Neuron (in vitro differentiated cells): ENCODE measurements around the gene POLR2J3.
"Not testable (repeated sequence)": the region's sequence is repeated elsewhere in the genome, so short reads cannot be mapped to it uniquely, and the experiment has no call there.

Source experiments
- H2AFZ ChIP-seq: one replicate; pipeline ENCODE4 v1.6.1; 2013; ENCODE audit warnings: low read depth, mild to moderate bottlenecking, inconsistent platforms, low read length, moderate library complexity
- H3K27me3 ChIP-seq: one replicate; pipeline ENCODE4 v1.6.1; 2013; ENCODE audit warnings: low read length; ENCODE audit not compliant: insufficient read depth
- H3K36me3 ChIP-seq: one replicate; pipeline ENCODE4 v1.6.1; 2013; ENCODE audit warnings: low read length; ENCODE audit not compliant: insufficient read depth
- H3K4me1 ChIP-seq: one replicate; pipeline ENCODE4 v1.6.1; 2013; ENCODE audit warnings: low read length; ENCODE audit not compliant: insufficient read depth
- H3K4me3 ChIP-seq: 2 replicates; pipeline ENCODE4 v1.5.1; 2013; ENCODE audit warnings: mild to moderate bottlenecking, low read length, moderate library complexity
- H3K9me3 ChIP-seq: one replicate; pipeline ENCODE4 v1.6.1; 2013; ENCODE audit warnings: low read length

Gene POLR2J3

DNA sequence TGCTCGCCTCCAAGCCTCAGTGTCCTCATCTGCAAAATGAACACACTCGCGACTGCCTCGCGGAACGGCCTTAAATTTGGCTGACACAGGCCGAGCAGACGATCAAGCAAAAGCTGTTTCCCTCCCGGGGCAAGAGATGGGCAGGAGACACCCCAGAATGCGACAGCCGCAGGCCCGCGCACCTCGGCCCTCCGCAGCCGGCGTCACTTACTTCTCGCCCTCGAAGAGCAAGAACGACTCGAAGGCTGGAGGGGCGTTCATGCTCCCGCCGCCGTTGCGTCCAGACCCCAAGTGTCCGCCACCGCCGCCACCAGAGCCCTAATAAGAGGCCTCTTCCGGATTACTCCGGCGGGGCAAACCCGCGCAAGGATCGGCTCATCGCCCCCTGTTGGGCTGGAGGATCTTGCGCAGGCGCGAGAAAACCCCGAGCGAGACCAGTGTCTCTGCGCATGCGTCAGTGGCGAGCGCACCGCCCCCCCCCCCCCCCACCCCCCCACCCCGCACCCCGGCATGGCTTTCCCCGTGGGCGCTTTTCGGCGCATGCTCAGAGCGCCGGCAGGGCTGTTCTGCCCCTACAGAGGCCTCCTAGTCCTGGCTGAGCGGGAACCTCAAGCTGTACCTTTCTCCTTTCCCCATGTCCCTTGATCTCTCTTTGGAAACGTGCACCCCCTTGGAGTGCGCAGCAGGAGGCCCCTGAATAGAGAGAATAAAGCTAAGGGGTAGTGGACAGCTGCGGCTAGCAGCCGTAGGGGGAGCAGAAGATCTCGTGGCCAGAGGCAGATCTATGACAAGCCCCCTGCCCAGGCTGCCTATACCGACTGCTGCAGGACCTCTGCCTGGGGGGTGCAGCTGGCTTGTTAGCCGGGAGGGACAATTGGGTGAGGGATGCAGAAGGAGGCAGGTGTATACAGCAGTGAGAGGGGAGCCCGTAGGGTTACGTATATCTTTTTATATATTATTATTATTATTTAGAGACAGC is at the start of gene POLR2J3:
Gene POLR2J3 (minus strand): TSS at position 323 of the 979 bp plus-strand sequence. CDS start 62 bp downstream, at position 261.
- H3K27me3 ChIP-seq, H3K4me1 ChIP-seq, H2AFZ ChIP-seq, H3K36me3 ChIP-seq, H3K9me3 ChIP-seq: not testable (repeated sequence)
- H3K4me3 ChIP-seq = peak within 1 kb of the TSS; percentile 49

GRCh38 chr7:102618122-102618521 is 45.7 kb upstream of the POLR2J3 start:
- not testable (repeated sequence) for H3K4me3 ChIP-seq, H3K9me3 ChIP-seq, H3K36me3 ChIP-seq, H3K27me3 ChIP-seq, H2AFZ ChIP-seq, H3K4me1 ChIP-seq

DNA sequence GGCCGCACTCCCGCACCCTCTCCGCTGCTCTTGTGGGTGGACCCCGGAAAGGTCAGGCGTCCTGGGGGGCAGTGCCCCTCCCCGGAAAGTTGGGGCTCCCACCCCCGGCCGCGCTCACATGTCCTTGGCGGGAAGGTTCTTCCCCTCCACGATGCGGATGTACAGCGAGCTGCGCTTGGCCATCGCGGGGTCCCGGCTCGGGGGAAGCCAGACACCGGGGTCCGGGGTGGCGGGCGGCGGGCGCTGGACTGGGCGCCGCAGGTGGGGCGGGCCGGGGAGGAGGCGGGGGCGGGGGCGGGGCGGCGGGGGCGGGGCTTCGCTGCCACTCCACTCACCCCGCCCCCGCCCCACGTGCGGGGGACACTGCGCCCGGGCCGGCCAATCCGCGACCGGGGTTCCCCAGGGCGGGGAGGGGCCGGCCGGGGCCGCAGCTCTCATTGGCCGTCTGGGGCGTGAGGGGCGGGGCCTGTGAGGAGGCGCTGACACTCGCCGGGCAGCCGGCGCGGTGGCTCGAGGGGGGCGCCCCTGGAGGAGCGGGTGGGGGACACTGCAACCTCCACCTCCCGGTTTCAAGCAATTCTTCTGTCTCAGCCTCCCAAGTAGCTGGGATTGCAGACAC is 44.2 kb upstream of the POLR2J3 start, which contains the start of gene RASA4:
Gene RASA4 (minus strand): TSS at position 250 of the 619 bp plus-strand sequence. CDS start 67 bp downstream, at position 183.
- H3K27me3 ChIP-seq, H3K4me1 ChIP-seq, H3K9me3 ChIP-seq, H3K36me3 ChIP-seq, H2AFZ ChIP-seq: not testable (repeated sequence)
- peak within 1 kb of the TSS; percentile 37 for H3K4me3 ChIP-seq

- not testable (repeated sequence) for H2AFZ ChIP-seq, H3K9me3 ChIP-seq, H3K4me3 ChIP-seq, H3K36me3 ChIP-seq, H3K4me1 ChIP-seq, H3K27me3 ChIP-seq
Measured at GRCh38 chr7:102615930-102616329, 43.5 kb upstream of the POLR2J3 start.

GRCh38 chr7:102614873-102615272 is 42.5 kb upstream of the POLR2J3 start:
- not testable (repeated sequence) for H3K9me3 ChIP-seq, H3K36me3 ChIP-seq, H3K4me1 ChIP-seq, H3K4me3 ChIP-seq, H2AFZ ChIP-seq, H3K27me3 ChIP-seq

GRCh38 chr7:102614346-102614697 is 41.9 kb upstream of the POLR2J3 start:
- H3K27me3 ChIP-seq, H3K9me3 ChIP-seq, H3K4me1 ChIP-seq, H3K4me3 ChIP-seq, H2AFZ ChIP-seq, H3K36me3 ChIP-seq: not testable (repeated sequence)

- H2AFZ ChIP-seq, H3K4me3 ChIP-seq, H3K9me3 ChIP-seq, H3K27me3 ChIP-seq, H3K36me3 ChIP-seq, H3K4me1 ChIP-seq: not testable (repeated sequence)
Measured at GRCh38 chr7:102613575-102614345, 41.4 kb upstream of the POLR2J3 start.

DNA sequence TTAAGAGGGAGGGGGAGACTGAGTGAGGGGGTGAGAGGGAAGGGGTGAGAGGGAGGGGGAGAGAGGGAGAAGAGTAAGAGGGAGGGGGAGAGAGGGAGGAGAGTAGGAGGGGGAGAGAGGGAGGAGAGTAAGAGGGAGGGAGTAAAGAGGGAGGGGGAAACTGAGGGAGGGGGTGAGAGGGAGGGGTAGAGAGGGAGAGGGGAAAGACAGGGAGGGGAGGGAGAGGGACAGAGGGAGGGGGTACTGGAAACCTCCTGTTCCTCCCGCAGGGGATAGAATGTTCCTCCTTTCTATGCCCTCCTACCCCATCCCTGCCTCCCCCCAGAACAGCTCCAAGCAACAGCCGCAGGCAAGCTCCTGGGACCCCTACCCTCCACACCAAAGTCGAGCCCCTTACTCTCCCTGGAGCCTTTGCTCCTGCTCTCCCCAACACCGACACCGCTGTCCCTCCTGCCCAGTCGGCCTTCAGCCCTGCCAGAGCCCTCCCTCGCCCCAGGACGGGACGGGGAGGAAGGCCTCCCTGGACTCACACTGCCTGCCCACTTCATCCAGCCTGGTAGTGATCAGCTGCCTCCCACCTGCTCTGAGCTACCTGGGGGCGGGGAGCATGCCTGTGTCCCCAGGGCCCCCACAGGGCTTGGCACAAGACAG is 39.4 kb upstream of the POLR2J3 start:
- H3K27me3 ChIP-seq, H3K36me3 ChIP-seq, H3K4me1 ChIP-seq, H2AFZ ChIP-seq, H3K9me3 ChIP-seq: not testable (repeated sequence)
- peak overlapping the region; percentile 29 for H3K4me3 ChIP-seq

DNA sequence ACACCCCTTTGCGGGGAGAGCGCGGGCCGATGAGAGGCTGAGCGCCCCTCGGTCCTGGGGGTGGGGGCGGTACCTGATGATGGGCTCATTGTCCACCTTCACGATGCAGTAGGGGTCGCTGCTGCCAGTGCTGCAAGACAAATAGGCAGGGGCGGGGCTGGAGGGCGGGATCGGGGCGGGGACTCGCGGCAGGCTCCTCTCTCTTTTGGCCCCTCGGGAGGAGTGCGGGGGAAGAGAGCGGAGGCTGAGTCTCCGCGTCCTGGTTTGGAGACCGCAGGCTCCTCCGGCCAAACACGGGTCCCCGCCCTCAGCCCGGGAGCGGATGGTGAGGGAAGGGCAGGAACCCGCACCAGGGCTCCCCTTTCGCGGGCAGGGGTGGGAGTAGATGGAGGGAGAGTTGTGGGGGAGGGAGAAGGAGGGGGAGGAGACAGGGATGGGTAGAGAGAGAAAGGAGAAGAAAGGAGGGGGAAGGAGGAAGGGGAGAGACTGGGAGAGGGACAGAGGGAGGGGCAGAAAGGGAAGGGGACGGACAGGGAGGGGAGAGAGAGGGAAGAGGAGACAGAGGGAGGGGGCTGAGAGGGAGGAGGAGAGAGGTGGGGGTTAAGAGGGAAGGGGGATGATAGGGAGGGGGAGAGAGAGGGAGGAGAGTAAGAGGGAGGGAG is 38.8 kb upstream of the POLR2J3 start:
- H3K36me3 ChIP-seq, H3K9me3 ChIP-seq, H3K27me3 ChIP-seq, H3K4me1 ChIP-seq, H3K4me3 ChIP-seq, H2AFZ ChIP-seq: not testable (repeated sequence)

- H3K27me3 ChIP-seq, H2AFZ ChIP-seq, H3K4me3 ChIP-seq, H3K36me3 ChIP-seq, H3K9me3 ChIP-seq, H3K4me1 ChIP-seq: not testable (repeated sequence)
Measured at GRCh38 chr7:102610441-102610840, 38.1 kb upstream of the POLR2J3 start.

- H3K4me3 ChIP-seq, H2AFZ ChIP-seq, H3K27me3 ChIP-seq, H3K4me1 ChIP-seq, H3K9me3 ChIP-seq, H3K36me3 ChIP-seq: not testable (repeated sequence)
Measured at GRCh38 chr7:102609734-102610133, 37.4 kb upstream of the POLR2J3 start.

DNA sequence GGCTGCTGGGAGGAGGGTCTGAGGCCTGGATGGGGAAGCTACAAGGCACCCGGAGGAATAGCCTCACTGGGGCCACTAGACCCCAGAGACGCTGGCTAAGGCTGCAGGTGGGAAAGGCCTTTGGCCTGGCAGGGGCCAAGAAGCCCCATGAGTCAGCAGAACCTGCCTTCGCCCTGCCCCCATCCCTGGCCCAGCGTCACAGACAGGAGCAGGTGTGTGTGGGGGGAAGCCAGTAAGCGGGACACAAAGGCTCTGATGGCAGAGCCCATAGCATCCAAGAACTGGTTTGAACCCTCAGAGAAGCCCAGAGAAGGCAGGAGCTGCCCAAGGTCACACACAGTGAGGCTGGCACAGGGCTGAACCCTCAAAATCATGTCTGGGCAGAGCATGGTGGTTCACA is 34.5 kb upstream of the POLR2J3 start:
- not testable (repeated sequence) for H2AFZ ChIP-seq, H3K4me1 ChIP-seq, H3K36me3 ChIP-seq, H3K4me3 ChIP-seq, H3K9me3 ChIP-seq, H3K27me3 ChIP-seq
